ENCODE results near the gene ARHGAP11B.
"Not testable (repeated sequence)": the region's sequence is repeated elsewhere in the genome, so short reads cannot be mapped to it uniquely, and the experiment has no call there.

The ARHGAP11B gene

GRCh38 chr15:30625436-30626193 lies at the start of gene ARHGAP11B:
Gene ARHGAP11B, plus strand, starts transcription at chr15:30626128.
- ATAC-seq (ENCODE audit: low read depth), result peak; percentile 92
- not testable (repeated sequence) for H3K9me3 Mint-ChIP-seq
- H3K4me3 Mint-ChIP-seq, result peak within 1 kb of the TSS; percentile 94

GRCh38 chr15:30579394-30579970 lies 46.4 kb upstream of the ARHGAP11B start:
- not testable (repeated sequence) for H3K27ac Mint-ChIP-seq; ATAC-seq (ENCODE audit: low read depth); H3K4me1 Mint-ChIP-seq; H3K27me3 Mint-ChIP-seq; H3K36me3 Mint-ChIP-seq; H3K9me3 Mint-ChIP-seq; H3K4me3 Mint-ChIP-seq; DNase-seq (ENCODE audit: low spot score in 2 of 2)

More at GRCh38 chr15:30625436-30626193, at the start of gene ARHGAP11B:
- not testable (repeated sequence) for H3K36me3 Mint-ChIP-seq, H3K27me3 Mint-ChIP-seq
- Mint-ChIP-seq H3K27ac (peak within 1 kb of the TSS; percentile 97), H3K4me1 (peaks cover 16% of the 10 kb centered on the region)
- peak; percentile 92 to 95 for DNase-seq (ENCODE audit: low spot score in 2 of 2)

DNA sequence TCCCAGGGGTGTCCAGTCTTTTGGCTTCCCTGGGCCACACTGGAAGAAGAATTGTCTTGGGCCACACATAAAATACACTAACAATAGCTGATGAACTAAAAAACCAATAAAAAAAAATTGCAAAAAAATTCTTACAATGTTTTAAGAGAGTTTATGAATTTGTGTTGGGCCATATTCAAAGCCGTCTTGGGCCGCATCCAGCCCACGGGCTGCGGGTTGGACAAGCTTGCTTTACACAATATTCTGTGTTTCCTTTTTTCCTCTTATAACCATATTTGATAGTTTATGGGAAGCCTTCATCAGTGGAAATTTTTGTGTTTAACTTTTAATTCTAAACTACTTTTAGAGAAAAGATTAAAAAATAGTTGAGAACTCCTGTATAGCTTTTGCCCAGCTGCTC lies 45.2 kb upstream of the ARHGAP11B start:
- DNase-seq (ENCODE audit: low spot score in 2 of 2); H3K27me3 Mint-ChIP-seq; H3K4me1 Mint-ChIP-seq; H3K4me3 Mint-ChIP-seq; H3K27ac Mint-ChIP-seq; ATAC-seq (ENCODE audit: low read depth); H3K36me3 Mint-ChIP-seq; H3K9me3 Mint-ChIP-seq: not testable (repeated sequence)

GRCh38 chr15:30598953-30599352 lies 27.0 kb upstream of the ARHGAP11B start:
- H3K4me3 Mint-ChIP-seq; H3K36me3 Mint-ChIP-seq; H3K9me3 Mint-ChIP-seq; H3K27ac Mint-ChIP-seq; ATAC-seq (ENCODE audit: low read depth); H3K4me1 Mint-ChIP-seq; DNase-seq (ENCODE audit: low spot score in 2 of 2); H3K27me3 Mint-ChIP-seq: not testable (repeated sequence)

DNA sequence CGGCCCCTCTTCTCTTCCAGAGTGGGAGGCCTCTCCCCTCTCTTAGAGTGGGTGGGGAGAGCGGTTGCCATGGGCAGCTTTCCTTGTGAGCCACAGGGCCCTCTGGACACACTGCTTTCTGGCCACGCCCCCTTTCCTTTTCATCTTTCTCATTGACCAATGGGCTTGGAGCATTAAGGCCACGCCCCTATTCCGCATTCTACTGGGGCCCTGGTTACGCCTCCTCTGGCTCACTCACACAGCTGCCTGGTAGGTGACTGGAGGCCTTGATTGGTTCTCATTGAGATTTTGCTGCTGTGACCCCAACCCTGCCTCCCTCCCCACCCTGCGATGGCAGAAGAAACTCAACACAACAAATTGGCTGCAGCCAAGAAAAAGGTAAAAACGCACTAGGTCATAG lies 22.1 kb upstream of the ARHGAP11B start, which contains the start of gene GOLGA8H:
GOLGA8H (plus strand) TSS at position 233 of the 400 bp plus-strand sequence; CDS start at position 331, 98 bp downstream.
- not testable (repeated sequence) for H3K9me3 Mint-ChIP-seq; H3K36me3 Mint-ChIP-seq; H3K27me3 Mint-ChIP-seq; H3K27ac Mint-ChIP-seq; H3K4me1 Mint-ChIP-seq; ATAC-seq (ENCODE audit: low read depth); H3K4me3 Mint-ChIP-seq; DNase-seq (ENCODE audit: low spot score in 2 of 2)

DNA sequence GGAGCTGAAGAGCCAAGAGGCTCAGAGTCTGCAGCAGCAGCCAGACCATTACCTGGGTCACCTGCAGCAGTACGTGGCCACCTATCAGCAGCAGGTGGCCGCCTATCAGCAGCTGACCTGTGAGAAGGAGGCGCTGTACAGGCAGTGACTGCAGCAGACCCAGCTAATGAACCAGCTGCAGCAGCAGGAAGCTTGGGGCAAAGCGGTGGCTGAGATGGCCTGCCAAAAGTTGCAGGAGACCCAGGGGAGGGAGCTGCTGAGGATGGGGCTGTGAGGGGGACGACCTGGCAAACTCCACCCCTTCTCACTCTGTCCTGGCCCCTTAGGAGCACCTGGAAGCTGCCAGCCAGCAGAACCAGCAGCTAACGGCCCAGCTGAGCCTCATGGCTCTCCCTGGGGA lies 13.7 kb upstream of the ARHGAP11B start:
- not testable (repeated sequence) for H3K4me1 Mint-ChIP-seq; H3K9me3 Mint-ChIP-seq; H3K36me3 Mint-ChIP-seq; H3K4me3 Mint-ChIP-seq; H3K27me3 Mint-ChIP-seq; DNase-seq (ENCODE audit: low spot score in 2 of 2); ATAC-seq (ENCODE audit: low read depth); H3K27ac Mint-ChIP-seq

DNA sequence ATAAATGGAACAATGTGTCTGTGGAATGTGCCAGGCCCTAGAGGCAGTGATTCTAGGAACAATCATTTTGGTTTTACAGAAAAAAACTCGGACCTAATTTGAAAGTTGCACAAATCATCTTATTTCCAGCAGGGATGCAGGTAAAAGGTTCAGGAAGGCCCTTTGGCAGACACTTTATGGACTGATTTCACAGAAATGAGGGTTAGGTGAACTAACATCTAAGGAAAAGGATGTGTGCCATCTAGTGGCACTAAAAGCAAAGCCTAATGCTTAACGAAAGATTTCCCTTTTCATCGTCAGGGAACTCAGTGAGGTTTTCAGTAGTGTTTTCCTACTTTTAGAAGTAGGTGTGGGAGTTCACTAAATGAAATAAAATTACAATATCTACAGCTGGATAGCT lies 4.6 kb upstream of the ARHGAP11B start:
- H3K36me3 Mint-ChIP-seq; H3K27ac Mint-ChIP-seq; H3K4me3 Mint-ChIP-seq; DNase-seq (ENCODE audit: low spot score in 2 of 2); H3K27me3 Mint-ChIP-seq; H3K4me1 Mint-ChIP-seq; ATAC-seq (ENCODE audit: low read depth); H3K9me3 Mint-ChIP-seq: not testable (repeated sequence)

GRCh38 chr15:30626194-30626565 lies 252 bp downstream of the ARHGAP11B start:
- not testable (repeated sequence) for H3K9me3 Mint-ChIP-seq; ATAC-seq (ENCODE audit: low read depth); H3K27me3 Mint-ChIP-seq; H3K36me3 Mint-ChIP-seq; DNase-seq (ENCODE audit: low spot score in 2 of 2)
- Mint-ChIP-seq H3K4me3 (peak overlapping the region; percentile 94), H3K27ac (peak overlapping the region; percentile 97), H3K4me1 (peaks cover 16% of the 10 kb centered on the region)

DNA sequence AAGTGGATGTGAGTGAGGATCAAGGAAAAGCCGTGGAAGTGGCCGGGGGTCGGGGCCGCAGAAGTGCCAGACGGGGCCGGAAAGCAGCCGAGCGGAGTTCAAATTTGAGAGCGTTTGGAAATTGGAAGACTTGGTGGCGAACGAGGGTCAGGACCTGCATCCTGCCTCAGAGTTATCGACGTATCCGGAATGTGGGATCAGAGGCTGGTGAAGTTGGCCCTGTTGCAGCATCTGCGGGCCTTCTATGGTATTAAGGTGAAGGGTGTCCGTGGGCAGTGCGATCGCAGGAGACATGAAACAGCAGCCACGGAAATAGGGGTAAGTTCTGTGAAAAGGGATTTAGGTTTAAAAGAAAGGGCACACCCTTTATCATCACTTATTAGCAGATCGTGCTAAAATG lies 704 bp downstream of the ARHGAP11B start:
- not testable (repeated sequence) for H3K27me3 Mint-ChIP-seq; ATAC-seq (ENCODE audit: low read depth); H3K36me3 Mint-ChIP-seq; DNase-seq (ENCODE audit: low spot score in 2 of 2); H3K9me3 Mint-ChIP-seq
- Mint-ChIP-seq H3K4me1 (peaks cover 16% of the 10 kb centered on the region), H3K4me3 (peak overlapping the region; percentile 94), H3K27ac (peak overlapping the region; percentile 97)

DNA sequence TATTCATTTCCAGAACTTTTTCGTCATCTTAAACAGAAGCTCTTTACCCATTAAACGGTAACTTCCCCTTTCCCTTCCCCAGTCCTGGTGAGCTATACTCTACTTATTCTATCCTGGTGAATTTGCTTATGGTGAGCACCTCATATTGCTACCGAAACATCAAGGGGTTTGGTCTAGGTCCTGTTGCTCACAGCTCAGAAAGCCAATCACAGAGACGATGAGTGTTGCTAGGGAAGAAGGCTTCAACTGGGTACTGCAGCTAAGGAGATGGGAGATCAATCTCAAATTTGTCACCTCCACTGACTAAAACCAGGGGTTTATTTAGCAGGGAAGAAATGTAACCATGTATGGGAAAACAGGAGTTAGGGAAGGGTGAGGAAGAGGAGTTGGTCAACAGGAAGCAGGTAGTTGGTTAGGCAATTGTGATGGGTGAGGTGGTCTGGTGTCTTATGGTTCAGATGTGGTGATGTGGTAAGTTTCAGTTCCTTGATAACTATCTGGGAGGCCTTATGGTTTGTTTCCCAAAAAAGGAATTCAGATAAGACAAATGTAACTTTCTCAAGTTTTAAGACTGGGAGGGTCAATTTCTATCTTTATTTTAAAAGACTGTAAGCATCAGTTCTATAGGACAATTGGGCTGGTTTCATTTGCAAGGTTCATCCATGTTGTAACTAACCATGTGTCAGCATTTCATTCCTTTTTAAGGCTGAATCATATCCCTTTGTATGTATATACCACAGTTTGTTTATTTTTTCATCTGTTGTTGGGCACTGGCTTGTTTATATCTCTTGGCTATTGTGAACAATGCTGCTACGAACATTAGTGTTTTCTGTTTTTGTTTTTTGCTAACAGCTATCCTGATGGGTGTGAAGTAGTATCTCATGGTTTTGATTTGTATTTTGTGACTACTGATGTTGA lies 24.3 kb downstream of the ARHGAP11B start:
- peak; percentile 88 for ATAC-seq (ENCODE audit: low read depth)
- Mint-ChIP-seq H3K27ac (peak overlapping the region; percentile 82), H3K36me3 (no peaks in the 10 kb centered on the region), H3K4me1 (peaks cover 15% of the 10 kb centered on the region), H3K27me3 (no peaks in the 10 kb centered on the region), H3K9me3 (no peaks in the 10 kb centered on the region), H3K4me3 (peak overlapping the region; percentile 49)
- DNase-seq (ENCODE audit: low spot score in 2 of 2), result no peak

GRCh38 chr15:30661154-30661553 lies 35.2 kb downstream of the ARHGAP11B start:
- H3K4me3 Mint-ChIP-seq, result not testable (repeated sequence)
- peak in 1 of 2 donors; percentile 15 for DNase-seq (ENCODE audit: low spot score in 2 of 2)

GRCh38 chr15:30669621-30670020 lies 43.7 kb downstream of the ARHGAP11B start:
- not testable (repeated sequence) for H3K4me3 Mint-ChIP-seq; H3K27me3 Mint-ChIP-seq; H3K9me3 Mint-ChIP-seq; DNase-seq (ENCODE audit: low spot score in 2 of 2); H3K4me1 Mint-ChIP-seq; H3K36me3 Mint-ChIP-seq; H3K27ac Mint-ChIP-seq; ATAC-seq (ENCODE audit: low read depth)

More at GRCh38 chr15:30661154-30661553, 35.2 kb downstream of the ARHGAP11B start:
- not testable (repeated sequence) for H3K27ac Mint-ChIP-seq; ATAC-seq (ENCODE audit: low read depth); H3K27me3 Mint-ChIP-seq; H3K4me1 Mint-ChIP-seq; H3K36me3 Mint-ChIP-seq; H3K9me3 Mint-ChIP-seq

DNA sequence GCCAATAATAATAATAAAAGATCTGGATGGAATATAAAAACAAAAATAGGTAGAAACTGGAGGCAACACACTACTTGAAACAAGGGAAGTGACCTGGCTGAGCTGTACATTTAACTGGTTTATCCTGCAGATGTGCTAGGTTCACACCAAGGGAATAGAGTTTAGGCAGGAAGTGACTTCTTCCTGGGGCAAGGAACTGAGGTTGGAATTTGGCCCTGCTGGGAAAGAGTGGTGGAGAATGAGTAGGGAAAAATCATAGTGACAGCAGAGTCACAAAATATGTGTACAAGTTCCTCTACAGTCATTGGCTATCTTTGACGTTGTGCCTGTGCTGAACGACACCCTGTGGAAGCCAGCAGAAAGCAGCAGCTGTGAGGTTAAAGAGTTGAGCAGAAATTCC lies 44.1 kb downstream of the ARHGAP11B start:
- Mint-ChIP-seq H3K9me3 (no peaks in the 10 kb centered on the region), H3K27me3 (no peaks in the 10 kb centered on the region), H3K27ac (no peak overlapping the region), H3K36me3 (peaks cover 6% of the 10 kb centered on the region), H3K4me3 (no peak overlapping the region), H3K4me1 (no peaks in the 10 kb centered on the region)
- ATAC-seq (ENCODE audit: low read depth), result no peak
- DNase-seq (ENCODE audit: low spot score in 2 of 2), result no peak

DNA sequence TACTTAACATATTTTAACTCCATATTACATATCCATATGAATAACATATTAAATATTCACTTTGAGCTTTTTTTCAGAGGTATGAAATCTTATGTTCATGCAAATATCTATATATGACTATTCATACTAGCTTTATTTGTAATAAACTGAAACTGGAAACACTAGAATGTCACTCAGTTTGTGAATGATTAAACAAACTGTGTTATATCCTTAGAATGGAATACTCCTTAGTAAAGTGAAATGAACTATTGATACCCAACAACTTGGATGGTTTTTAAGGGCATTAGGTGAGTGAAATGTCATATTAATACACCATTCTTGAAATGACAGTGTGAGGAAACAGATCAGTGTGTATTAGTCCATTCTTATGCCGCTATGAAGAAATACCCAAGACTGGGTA lies 45.4 kb downstream of the ARHGAP11B start:
- H3K36me3 Mint-ChIP-seq, result peaks cover 6% of the 10 kb centered on the region
- DNase-seq (ENCODE audit: low spot score in 2 of 2) (no peak), ATAC-seq (ENCODE audit: low read depth) (no peak)
- no peak overlapping the region for H3K4me3 Mint-ChIP-seq
- H3K27ac Mint-ChIP-seq, result no peak overlapping the region
- no peaks in the 10 kb centered on the region for H3K9me3 Mint-ChIP-seq
- H3K4me1 Mint-ChIP-seq, result no peaks in the 10 kb centered on the region
- H3K27me3 Mint-ChIP-seq, result no peaks in the 10 kb centered on the region

Measured in memory B cell (primary cell).